Choroid plexus epithelial cell (primary cell): ENCODE measurements around the gene MLXIPL.

Experiments used
- DNase-seq: peaks from one replicate; pipeline ENCODE4 v3.0.0-alpha.2; 2010; ENCODE audit warnings: low read depth
- H3K4me3 ChIP-seq: 2 replicates; pipeline ENCODE4 v1.5.1; 2011; ENCODE audit warnings: low read depth, mild to moderate bottlenecking, control low read depth, low read length, moderate library complexity
- CTCF ChIP-seq: conservative IDR thresholded peaks from 2 replicates; pipeline ENCODE4 v1.5.1; 2011; ENCODE audit warnings: low read depth, mild to moderate bottlenecking, control low read depth, inconsistent platforms, low read length, moderate library complexity

Gene MLXIPL

GRCh38 chr7:73623798-73624668 is at the start of gene MLXIPL:
Gene MLXIPL, minus strand, starts transcription at chr7:73624522. Its CDS starts 30 bp downstream, at chr7:73624492.
- DNase-seq = peak; percentile 42
- no peak for TF ChIP-seq CTCF
- H3K4me3 ChIP-seq = peak within 1 kb of the TSS; percentile 28

GRCh38 chr7:73671857-73672445 is 47.6 kb upstream of the MLXIPL start:
- TF ChIP-seq CTCF = no peak
- DNase-seq = no peak
- no peak overlapping the region for H3K4me3 ChIP-seq

- no peak for TF ChIP-seq CTCF
- no peak overlapping the region for H3K4me3 ChIP-seq
- no peak for DNase-seq
Measured at GRCh38 chr7:73671322-73671661, 47.0 kb upstream of the MLXIPL start.

GRCh38 chr7:73669858-73670385 is 45.6 kb upstream of the MLXIPL start:
- no peak for TF ChIP-seq CTCF
- no peak for DNase-seq
- H3K4me3 ChIP-seq = no peak overlapping the region

- TF ChIP-seq CTCF = no peak
- no peak for DNase-seq
- H3K4me3 ChIP-seq = no peak overlapping the region
Measured at GRCh38 chr7:73669288-73669701, 45.0 kb upstream of the MLXIPL start.

GRCh38 chr7:73668886-73669230 is 44.5 kb upstream of the MLXIPL start:
- TF ChIP-seq CTCF = no peak
- no peak for DNase-seq
- peak overlapping the region; percentile 63 for H3K4me3 ChIP-seq
